Posterior vena cava (tissue), 2 donors: Measurements from ENCODE around the gene AOAH. TPM values are rescaled to one million over a fixed set of nuclear protein-coding genes. Genes with fewer than 3 reads are reported as not detected.
"Not testable (repeated sequence)": the region's sequence is repeated elsewhere in the genome, so short reads cannot be mapped to it uniquely, and the experiment has no call there.

Experiments
- DNase-seq: peaks from one replicate; pipeline ENCODE4 v3.0.0-alpha.2; 2020; ENCODE audit warnings: low spot score
- intact Hi-C, 2 donors: fragments of 100-400 bp; cut with DNase I; formaldehyde crosslinking; loops; one replicate each; pipeline versions ENCODE4 v1.14.1 to v1.14.2; 2022 to 2023
- total RNA-seq, 2 donors: library from RNA; stranded (reverse); fragmentation: NEBNext Ultra II Directional; extraction: Animal tissue kit (Norgen Biotek cat#: 25700); gene quantifications; one replicate each; pipeline ENCODE4 v1.2.1, GENCODE V29; 2021
- donor health status: DM: yes; HTN: yes; CAD: no.
- donor health status: DM: yes; HTN: yes; CAD: no.

AOAH gene
- total RNA-seq, 2 donors from 2014 or later: 6.1 to 12.9 TPM

GRCh38 chr7:36469236-36469635 is 255.1 kb downstream of the AOAH start:
- DNase-seq: no peak
- intact Hi-C loops: no loop called here

GRCh38 chr7:36468370-36469101 is 255.8 kb downstream of the AOAH start:
- DNase-seq: no peak
- intact Hi-C loops: no loop called here

- intact Hi-C loops, DNase-seq: not testable (repeated sequence)
Observed at GRCh38 chr7:36466001-36466400, 258.3 kb downstream of the AOAH start.

GRCh38 chr7:36464271-36464670 is 260.0 kb downstream of the AOAH start:
- no peak for DNase-seq
- intact Hi-C loops: loop anchor here in 1 of 2 donors (5.0 kb wide), 1 partner anchor 1293 kb away; no protein-coding TSS in a partner anchor
